T-helper 17 cell (primary cell): ENCODE results near the gene ARHGEF33. TPM values are rescaled to one million over a fixed set of nuclear protein-coding genes. Genes with fewer than 3 reads are reported as not detected.

Source experiments
- ATAC-seq: fragments of 150-1000 bp; cut with Tn5 transposase; 2 replicates; pipeline ENCODE4 v1.10.0; 2021; ENCODE audit warnings: mild to moderate bottlenecking, moderate library complexity
- DNase-seq, 3 donors: peaks; one replicate each; pipeline versions ENCODE4 v3.0.0 to v3.0.0-alpha.2; 2020 to 2021
- H3K9me3 ChIP-seq: one replicate; pipeline ENCODE4 v1.7.0; 2013; ENCODE audit warnings: low read length, mild to moderate bottlenecking; ENCODE audit not compliant: control insufficient read depth, poor library complexity, severe bottlenecking
- H3K27ac Mint-ChIP-seq: one replicate; pipeline ENCODE4 v1.8.0; 2022; ENCODE audit warnings: mild to moderate bottlenecking, moderate library complexity, mixed read lengths
- H3K27me3 Mint-ChIP-seq: one replicate; pipeline ENCODE4 v1.8.0; 2022; ENCODE audit warnings: mixed read lengths
- H3K36me3 Mint-ChIP-seq: one replicate; pipeline ENCODE4 v1.8.0; 2022; ENCODE audit warnings: low read depth, mixed read lengths
- H3K4me1 Mint-ChIP-seq: one replicate; pipeline ENCODE4 v1.8.0; 2022; ENCODE audit warnings: mild to moderate bottlenecking, mixed read lengths
- H3K4me3 Mint-ChIP-seq: one replicate; pipeline ENCODE4 v1.8.0; 2022; ENCODE audit warnings: mild to moderate bottlenecking, moderate library complexity, mixed read lengths
- total RNA-seq, 4 donors: library from RNA in 2 of 4; stranded (reverse) in 2 of 4; gene quantifications; one replicate each; pipeline ENCODE4 v1.2.3 and lab custom pipeline; 2022 to 2026

The ARHGEF33 gene
- total RNA-seq, 2 donors from 2014 or later: not detected

GRCh38 chr2:38887902-38888554 lies 1.6 kb upstream of the ARHGEF33 start:
- DNase-seq (no peak), ATAC-seq (no peak)
- H3K27ac Mint-ChIP-seq: no peak overlapping the region
- H3K36me3 Mint-ChIP-seq: no peaks in the 10 kb centered on the region
- H3K4me3 Mint-ChIP-seq: no peak overlapping the region
- no peaks in the 10 kb centered on the region for H3K27me3 Mint-ChIP-seq
- H3K4me1 Mint-ChIP-seq: no peaks in the 10 kb centered on the region
- no peaks in the 10 kb centered on the region for H3K9me3 ChIP-seq

- DNase-seq (no peak), ATAC-seq (no peak)
- no peaks in the 10 kb centered on the region for H3K27me3 Mint-ChIP-seq
- no peak overlapping the region for H3K4me3 Mint-ChIP-seq
- no peaks in the 10 kb centered on the region for H3K36me3 Mint-ChIP-seq
- no peak overlapping the region for H3K27ac Mint-ChIP-seq
- peaks cover 3% of the 10 kb centered on the region for H3K4me1 Mint-ChIP-seq
- H3K9me3 ChIP-seq: no peaks in the 10 kb centered on the region
These were observed 630 bp upstream of the ARHGEF33 start for GRCh38 chr2:38889045-38889444.

- DNase-seq: no peak
- no peaks in the 10 kb centered on the region for H3K9me3 ChIP-seq
- H3K4me3 Mint-ChIP-seq: no peak overlapping the region
- H3K27ac Mint-ChIP-seq: no peak overlapping the region
- H3K36me3 Mint-ChIP-seq: no peaks in the 10 kb centered on the region
- peaks cover 3% of the 10 kb centered on the region for H3K4me1 Mint-ChIP-seq
- H3K27me3 Mint-ChIP-seq: peaks cover 11% of the 10 kb centered on the region
- ATAC-seq: no peak
These were observed 3.1 kb downstream of the ARHGEF33 start for GRCh38 chr2:38892819-38893218.

GRCh38 chr2:38898256-38898655 lies 8.6 kb downstream of the ARHGEF33 start:
- Mint-ChIP-seq H3K36me3 (no peaks in the 10 kb centered on the region), H3K4me1 (peaks cover 5% of the 10 kb centered on the region), H3K27me3 (peaks cover 13% of the 10 kb centered on the region), H3K27ac (no peak overlapping the region), H3K4me3 (no peak overlapping the region)
- ATAC-seq: no peak
- DNase-seq: no peak
- no peaks in the 10 kb centered on the region for H3K9me3 ChIP-seq

GRCh38 chr2:38900726-38901125 lies 11.1 kb downstream of the ARHGEF33 start:
- no peak for ATAC-seq
- H3K27me3 Mint-ChIP-seq: peaks cover 13% of the 10 kb centered on the region
- H3K4me3 Mint-ChIP-seq: no peak overlapping the region
- H3K36me3 Mint-ChIP-seq: no peaks in the 10 kb centered on the region
- H3K27ac Mint-ChIP-seq: no peak overlapping the region
- H3K9me3 ChIP-seq: no peaks in the 10 kb centered on the region
- DNase-seq: no peak
- peaks cover 2% of the 10 kb centered on the region for H3K4me1 Mint-ChIP-seq

GRCh38 chr2:38905251-38905650 lies 15.6 kb downstream of the ARHGEF33 start:
- H3K36me3 Mint-ChIP-seq: no peaks in the 10 kb centered on the region
- no peak for ATAC-seq
- no peak for DNase-seq
- H3K4me1 Mint-ChIP-seq: peaks cover 13% of the 10 kb centered on the region
- H3K9me3 ChIP-seq: no peaks in the 10 kb centered on the region
- no peaks in the 10 kb centered on the region for H3K27me3 Mint-ChIP-seq
- no peak overlapping the region for H3K27ac Mint-ChIP-seq
- no peak overlapping the region for H3K4me3 Mint-ChIP-seq

GRCh38 chr2:38907242-38907641 lies 17.6 kb downstream of the ARHGEF33 start:
- Mint-ChIP-seq H3K27me3 (no peaks in the 10 kb centered on the region), H3K4me1 (peaks cover 13% of the 10 kb centered on the region), H3K4me3 (no peak overlapping the region), H3K36me3 (no peaks in the 10 kb centered on the region), H3K27ac (no peak overlapping the region)
- DNase-seq (no peak), ATAC-seq (no peak)
- H3K9me3 ChIP-seq: no peaks in the 10 kb centered on the region

GRCh38 chr2:38907743-38908562 lies 18.3 kb downstream of the ARHGEF33 start:
- H3K27ac Mint-ChIP-seq: peak overlapping the region; percentile 63
- no peaks in the 10 kb centered on the region for H3K9me3 ChIP-seq
- no peaks in the 10 kb centered on the region for H3K36me3 Mint-ChIP-seq
- DNase-seq (no peak), ATAC-seq (peak; percentile 67)
- no peak overlapping the region for H3K4me3 Mint-ChIP-seq
- no peaks in the 10 kb centered on the region for H3K27me3 Mint-ChIP-seq
- peaks cover 11% of the 10 kb centered on the region for H3K4me1 Mint-ChIP-seq

- H3K27ac Mint-ChIP-seq: no peak overlapping the region
- no peaks in the 10 kb centered on the region for H3K9me3 ChIP-seq
- H3K27me3 Mint-ChIP-seq: no peaks in the 10 kb centered on the region
- peaks cover 11% of the 10 kb centered on the region for H3K4me1 Mint-ChIP-seq
- ATAC-seq: no peak
- no peak overlapping the region for H3K4me3 Mint-ChIP-seq
- no peaks in the 10 kb centered on the region for H3K36me3 Mint-ChIP-seq
- DNase-seq: no peak
These were observed 20.2 kb downstream of the ARHGEF33 start for GRCh38 chr2:38909872-38910271.

GRCh38 chr2:38911191-38911590 lies 21.5 kb downstream of the ARHGEF33 start:
- no peak overlapping the region for H3K4me3 Mint-ChIP-seq
- H3K4me1 Mint-ChIP-seq: peaks cover 11% of the 10 kb centered on the region
- H3K27me3 Mint-ChIP-seq: no peaks in the 10 kb centered on the region
- no peak overlapping the region for H3K27ac Mint-ChIP-seq
- H3K9me3 ChIP-seq: no peaks in the 10 kb centered on the region
- DNase-seq: no peak
- ATAC-seq: no peak
- no peaks in the 10 kb centered on the region for H3K36me3 Mint-ChIP-seq

- ATAC-seq: no peak
- peaks cover 11% of the 10 kb centered on the region for H3K4me1 Mint-ChIP-seq
- H3K27ac Mint-ChIP-seq: no peak overlapping the region
- H3K27me3 Mint-ChIP-seq: no peaks in the 10 kb centered on the region
- DNase-seq: no peak
- no peaks in the 10 kb centered on the region for H3K9me3 ChIP-seq
- H3K36me3 Mint-ChIP-seq: no peaks in the 10 kb centered on the region
- H3K4me3 Mint-ChIP-seq: no peak overlapping the region
These were observed 22.9 kb downstream of the ARHGEF33 start for GRCh38 chr2:38912619-38913018.

- ATAC-seq: no peak
- peaks cover 2% of the 10 kb centered on the region for H3K4me1 Mint-ChIP-seq
- DNase-seq: no peak
- no peak overlapping the region for H3K27ac Mint-ChIP-seq
- no peak overlapping the region for H3K4me3 Mint-ChIP-seq
- no peaks in the 10 kb centered on the region for H3K9me3 ChIP-seq
- H3K36me3 Mint-ChIP-seq: no peaks in the 10 kb centered on the region
- H3K27me3 Mint-ChIP-seq: peaks cover 10% of the 10 kb centered on the region
These were observed 32.7 kb downstream of the ARHGEF33 start for GRCh38 chr2:38922389-38922788.

GRCh38 chr2:38922902-38923301 lies 33.2 kb downstream of the ARHGEF33 start:
- Mint-ChIP-seq H3K36me3 (no peaks in the 10 kb centered on the region), H3K4me1 (peaks cover 2% of the 10 kb centered on the region), H3K27ac (no peak overlapping the region), H3K27me3 (peaks cover 10% of the 10 kb centered on the region), H3K4me3 (no peak overlapping the region)
- no peaks in the 10 kb centered on the region for H3K9me3 ChIP-seq
- DNase-seq: no peak
- ATAC-seq: no peak

GRCh38 chr2:38925982-38926381 lies 36.3 kb downstream of the ARHGEF33 start:
- no peak overlapping the region for H3K27ac Mint-ChIP-seq
- peaks cover 2% of the 10 kb centered on the region for H3K4me1 Mint-ChIP-seq
- ATAC-seq (no peak), DNase-seq (no peak)
- H3K36me3 Mint-ChIP-seq: no peaks in the 10 kb centered on the region
- peaks cover 10% of the 10 kb centered on the region for H3K27me3 Mint-ChIP-seq
- H3K9me3 ChIP-seq: no peaks in the 10 kb centered on the region
- no peak overlapping the region for H3K4me3 Mint-ChIP-seq
